OCI-LY7 (cell line): ENCODE data around the gene SIRT5. TPM values are rescaled to one million over a fixed set of nuclear protein-coding genes. Genes with fewer than 3 reads are reported as not detected.
A peak's percentile ranks its signal among the peaks of the same experiment; 100 is the strongest.

Source experiments
- BruUV-seq: library from RNA; stranded (reverse); fragments of 400-500 nt; replicated peaks from 2 replicates; lab custom pipeline; 2021; lab: Mats Ljungman, UMichigan
- CTCF ChIA-PET: fragments of 300-600 bp; sonication (Branson Sonifier 250); formaldehyde crosslinking; loops from one replicate; lab custom pipeline; 2022; ENCODE audit warnings: antibody characterized with exemption; ENCODE audit not compliant: unreplicated experiment; lab: Charles Lee
- POLR2A ChIA-PET: fragments of 300-600 bp; sonication (Branson Sonifier 250); formaldehyde crosslinking; loops from one replicate; lab custom pipeline; 2022; ENCODE audit warnings: antibody characterized with exemption; lab: Charles Lee
- DNase-seq: peaks from one replicate; pipeline ENCODE4 v3.0.0-alpha.2; 2015; ENCODE audit warnings: low spot score
- H2AFZ ChIP-seq: fragments of 200-600 bp; sonication (generic), shearing (Covaris generic); 2 replicates; pipeline ENCODE4 v1.6.1; 2014; ENCODE audit warnings: mild to moderate bottlenecking, antibody characterized with exemption, low read length, moderate library complexity
- H3K27ac ChIP-seq: fragments of 200-600 bp; sonication (generic); 2 replicates; pipeline ENCODE4 v1.5.1; 2014; ENCODE audit warnings: mixed run types, low read depth, mild to moderate bottlenecking, moderate library complexity, low read length, inconsistent platforms; ENCODE audit not compliant: poor library complexity, severe bottlenecking
- H3K36me3 ChIP-seq: fragments of 200-600 bp; sonication (generic); 2 replicates; pipeline ENCODE4 v1.6.1; 2014; ENCODE audit warnings: mild to moderate bottlenecking, antibody characterized with exemption, low read length, moderate library complexity, mixed read lengths; ENCODE audit not compliant: insufficient read depth
- H3K4me1 ChIP-seq: fragments of 200-600 bp; sonication (generic); 2 replicates; pipeline ENCODE4 v1.5.1; 2014; ENCODE audit warnings: mild to moderate bottlenecking, low read length; ENCODE audit not compliant: insufficient read depth, poor library complexity, severe bottlenecking
- H3K4me2 ChIP-seq: fragments of 200-600 bp; sonication (generic); 2 replicates; pipeline ENCODE4 v1.6.1; 2014; ENCODE audit warnings: mild to moderate bottlenecking, low read length
- H3K4me3 ChIP-seq: fragments of 200-600 bp; sonication (generic); 2 replicates; pipeline ENCODE4 v1.5.1; 2014; ENCODE audit warnings: mild to moderate bottlenecking, low read depth, low read length; ENCODE audit not compliant: poor library complexity, severe bottlenecking
- H3K79me2 ChIP-seq: fragments of 200-600 bp; sonication (generic); 2 replicates; pipeline ENCODE4 v1.6.1; 2016; ENCODE audit warnings: low read depth, mild to moderate bottlenecking, low read length, moderate library complexity, mixed read lengths; ENCODE audit not compliant: insufficient read depth
- H3K9me2 ChIP-seq: fragments of 200-600 bp; sonication (generic); 2 replicates; pipeline ENCODE4 v1.6.1; 2016; ENCODE audit warnings: mild to moderate bottlenecking, low read length, mixed read lengths; ENCODE audit not compliant: insufficient read depth
- H3K9me3 ChIP-seq: fragments of 200-600 bp; sonication (generic); 2 replicates; pipeline ENCODE4 v1.6.1; 2014; ENCODE audit warnings: mild to moderate bottlenecking, mixed run types, low read length, mixed read lengths
- H4K20me1 ChIP-seq: fragments of 200-600 bp; sonication (generic); 2 replicates; pipeline ENCODE4 v1.6.1; 2014; ENCODE audit warnings: mild to moderate bottlenecking, antibody characterized with exemption, low read length, moderate library complexity, mixed read lengths; ENCODE audit not compliant: insufficient read depth
- CTCF ChIP-seq: fragments of 200-600 bp; sonication (generic); conservative IDR thresholded peaks from 2 replicates; pipeline ENCODE4 v1.5.1; 2014; ENCODE audit warnings: mild to moderate bottlenecking, antibody characterized with exemption, low read length, moderate library complexity, mixed read lengths
- EZH2phosphoT487 ChIP-seq: fragments of 200-600 bp; sonication (generic); IDR thresholded peaks from 2 replicates; pipeline ENCODE4 v1.6.1; 2018; ENCODE audit warnings: low read depth, borderline replicate concordance, mild to moderate bottlenecking, mixed run types, antibody characterized with exemption, low read length, moderate library complexity, mixed read lengths
- intact Hi-C: fragments of 100-400 bp; cut with micrococcal nuclease; formaldehyde crosslinking; loops from one replicate; pipeline ENCODE4 v1.10.0; 2022; ENCODE audit not compliant: unreplicated experiment
- total RNA-seq, 2 experiments: library from RNA; depleted of rRNA in 1 of 2; stranded (reverse); fragments of >200 nt in 1 of 2; shearing (Covaris generic) in 1 of 2; gene quantifications; 2 replicates each; pipeline ENCODE4 v1.2.3, GENCODE V29; 2014 to 2022

Gene SIRT5
- total RNA-seq, 2 experiments from 2014 or later = 17.6 to 23.6 TPM

- BruUV-seq = no TSS peak
- peak overlapping the region; percentile 77 for H2AFZ ChIP-seq
- H3K9me3 ChIP-seq = no peaks in the 10 kb centered on the region
- no peaks in the 10 kb centered on the region for H4K20me1 ChIP-seq
- H3K79me2 ChIP-seq = no peaks in the 10 kb centered on the region
- ChIA-PET POLR2A (interaction anchor here (0.8 to 2.8 kb wide), 7 partner anchors 10 to 239 kb away, joined by 3 to 22 read pairs (median 4); partner anchors contain the start of gene GFOD1), CTCF (interaction anchor here (1.0 to 1.5 kb wide), 3 partner anchors 10 to 83 kb away, joined by 3 to 4 read pairs (median 3); partner anchors contain the start of gene SIRT5)
- intact Hi-C loops = no loop called here
- no peaks in the 10 kb centered on the region for H3K9me2 ChIP-seq
- H3K4me3 ChIP-seq = no peak overlapping the region
- H3K4me2 ChIP-seq = peak overlapping the region; percentile 22
- no peak overlapping the region for H3K27ac ChIP-seq
- TF ChIP-seq EZH2phosphoT487 = no peak
- TF ChIP-seq CTCF = no peak
- peaks cover 76% of the 10 kb centered on the region for H3K4me1 ChIP-seq
- no peaks in the 10 kb centered on the region for H3K36me3 ChIP-seq
- DNase-seq = no peak
These were observed 37.4 kb upstream of the SIRT5 start for GRCh38 chr6:13536796-13537526.

GRCh38 chr6:13537527-13537897 is 36.9 kb upstream of the SIRT5 start:
- H3K79me2 ChIP-seq = no peaks in the 10 kb centered on the region
- H4K20me1 ChIP-seq = no peaks in the 10 kb centered on the region
- TF ChIP-seq EZH2phosphoT487 = no peak
- no peak for TF ChIP-seq CTCF
- no peaks in the 10 kb centered on the region for H3K9me3 ChIP-seq
- ChIA-PET CTCF (interaction anchor here (1.0 to 1.3 kb wide), 2 partner anchors 11 to 37 kb away, joined by 3 read pairs; partner anchors contain the start of gene SIRT5), POLR2A (interaction anchor here (0.8 to 2.8 kb wide), 9 partner anchors 11 to 208 kb away, joined by 3 to 22 read pairs (median 4); partner anchors contain the start of genes GFOD1 and SIRT5)
- no peak overlapping the region for H3K4me3 ChIP-seq
- H3K27ac ChIP-seq = no peak overlapping the region
- peak overlapping the region; percentile 77 for H2AFZ ChIP-seq
- intact Hi-C loops = no loop called here
- BruUV-seq = no TSS peak
- H3K36me3 ChIP-seq = no peaks in the 10 kb centered on the region
- no peak for DNase-seq
- H3K4me2 ChIP-seq = peak overlapping the region; percentile 22
- peaks cover 71% of the 10 kb centered on the region for H3K4me1 ChIP-seq
- H3K9me2 ChIP-seq = no peaks in the 10 kb centered on the region
